ENCODE data around the gene CCDC14. TPM values are rescaled to one million over a fixed set of nuclear protein-coding genes. Genes with fewer than 3 reads are reported as not detected.

The CCDC14 gene
- total RNA-seq, 4 donors from 2014 or later, result 29.8 to 49.0 (median 39.6) TPM

DNA sequence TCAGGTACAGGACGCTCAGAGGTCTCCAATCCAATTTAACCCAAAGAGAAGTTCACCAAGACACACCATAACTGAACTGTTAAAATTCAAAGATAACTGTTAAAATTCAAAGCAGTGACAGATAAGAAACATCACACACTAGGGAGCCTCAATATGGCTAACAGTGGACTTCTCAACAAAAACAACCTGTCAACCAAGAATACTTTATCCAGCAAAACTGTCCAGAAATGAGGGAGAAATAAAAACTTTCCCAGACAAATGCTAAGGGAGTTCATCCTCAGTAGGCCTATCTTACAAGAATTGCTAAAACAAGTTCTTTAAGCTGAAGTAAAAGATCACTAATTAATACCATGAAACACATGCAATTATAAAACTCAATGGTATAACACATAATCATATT is 40.6 kb downstream of the CCDC14 start:
- no peak for TF ChIP-seq CTCF (IDR thresholded peaks at IDR 0.05; ENCODE audit: low read depth)

- TF ChIP-seq CTCF (IDR thresholded peaks at IDR 0.05; ENCODE audit: low read depth), result no peak
These were observed 41.7 kb downstream of the CCDC14 start for GRCh38 chr3:123919353-123919752.

DNA sequence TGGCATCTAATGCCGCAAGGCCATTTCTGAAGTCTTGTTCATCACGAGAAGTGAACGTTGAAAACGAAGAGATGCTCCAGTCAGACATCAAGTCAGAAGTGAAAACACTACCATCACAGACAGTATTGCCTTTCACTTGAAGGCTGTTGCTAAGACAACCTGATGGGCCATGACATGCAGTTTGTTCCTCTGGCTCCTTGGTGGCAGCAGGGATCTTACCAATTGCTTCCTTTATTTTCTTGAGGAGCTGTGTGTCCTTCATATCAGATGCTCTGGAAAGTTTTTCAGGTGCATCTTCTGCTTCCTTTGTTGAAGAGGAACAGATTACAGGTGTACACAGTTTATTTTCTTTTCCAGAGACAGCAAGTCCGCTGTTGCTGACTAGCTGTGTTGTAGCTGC is 46.2 kb downstream of the CCDC14 start:
- TF ChIP-seq CTCF (IDR thresholded peaks at IDR 0.05; ENCODE audit: low read depth), result no peak

GRCh38 chr3:123909785-123910184 is 51.2 kb downstream of the CCDC14 start:
- no peak for TF ChIP-seq CTCF (IDR thresholded peaks at IDR 0.05; ENCODE audit: low read depth)

DNA sequence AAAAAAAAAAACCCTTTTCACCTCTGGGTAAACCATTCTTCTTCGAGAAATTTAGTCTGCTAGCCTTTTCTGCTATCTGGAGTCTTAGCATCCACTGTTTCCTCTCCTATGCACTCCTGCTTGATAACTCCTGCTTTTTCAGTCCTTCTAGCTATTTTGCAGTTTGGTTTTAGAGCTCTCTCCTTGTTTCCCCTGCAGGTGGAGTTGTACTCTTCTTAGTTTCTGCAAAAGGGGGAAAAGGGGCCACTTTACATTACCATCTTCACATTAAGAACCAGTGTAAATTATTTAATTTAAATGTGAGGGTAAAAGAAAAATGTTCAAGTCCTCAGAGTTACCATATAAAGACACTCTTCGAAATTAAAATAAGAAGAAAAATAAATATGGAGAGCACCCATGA is 53.3 kb downstream of the CCDC14 start:
- no peak for TF ChIP-seq CTCF (IDR thresholded peaks at IDR 0.05; ENCODE audit: low read depth)

GRCh38 chr3:123899300-123899865 is 61.6 kb downstream of the CCDC14 start:
- no peak for TF ChIP-seq CTCF (IDR thresholded peaks at IDR 0.05; ENCODE audit: low read depth)

GRCh38 chr3:123893012-123893411 is 68.0 kb downstream of the CCDC14 start:
- no peak for TF ChIP-seq CTCF (IDR thresholded peaks at IDR 0.05; ENCODE audit: low read depth)

All from subcutaneous adipose tissue (tissue), 4 donors.